Large intestine (tissue), 3 donors: ENCODE measurements around the gene MYO16. TPM values are rescaled to one million over a fixed set of nuclear protein-coding genes. Genes with fewer than 3 reads are reported as not detected.

Source experiments
- DNase-seq, 2 donors: peaks; one replicate each; pipeline versions ENCODE4 v3.0.0 to v3.0.0-alpha.2; 2013
- H3K27ac ChIP-seq: one replicate; pipeline ENCODE4 v1.5.1; 2013; ENCODE audit warnings: low read length
- H3K27me3 ChIP-seq: 2 replicates; pipeline ENCODE4 v1.6.1; 2013; ENCODE audit warnings: low read length; ENCODE audit not compliant: control insufficient read depth, insufficient read depth
- H3K36me3 ChIP-seq: 2 replicates; pipeline ENCODE4 v1.6.1; 2013; ENCODE audit warnings: low read length; ENCODE audit not compliant: control insufficient read depth, insufficient read depth
- H3K4me1 ChIP-seq: one replicate; pipeline ENCODE4 v1.6.1; 2013; ENCODE audit warnings: low read length; ENCODE audit not compliant: control insufficient read depth, insufficient read depth
- H3K4me3 ChIP-seq: one replicate; pipeline ENCODE4 v1.5.1; 2013; ENCODE audit warnings: low read length
- H3K9me3 ChIP-seq: one replicate; pipeline ENCODE4 v1.6.1; 2013; ENCODE audit warnings: mild to moderate bottlenecking, low read depth, low read length, moderate library complexity; ENCODE audit not compliant: control insufficient read depth
- WGBS: methylation state at CpG from one replicate; pipeline ENCODE4 v1.1.5; 2013; ENCODE audit warnings: low lambda C conversion rate; ENCODE audit not compliant: insufficient coverage; 5-methylcytosine and 5-hydroxymethylcytosine counted together
- polyA plus RNA-seq: library from polyadenylated mRNA; unstranded; fragments of 120-200 nt; gene quantifications from one replicate; pipeline ENCODE4 v1.2.1, GENCODE V29; 2013

Gene MYO16
- polyA plus RNA-seq, 1 donor = 0.27 TPM

GRCh38 chr13:108859197-108860012 lies 230.0 kb downstream of the MYO16 start:
- DNase-seq = peak in 1 of 2 donors; percentile 11
- Histone ChIP-seq H3K4me1 (no peaks in the 10 kb centered on the region), H3K27ac (no peak overlapping the region), H3K4me3 (no peak overlapping the region), H3K36me3 (no peaks in the 10 kb centered on the region), H3K9me3 (no peaks in the 10 kb centered on the region), H3K27me3 (no peaks in the 10 kb centered on the region)
- WGBS = 38% methylated on average over 2 of the region's 8 CpGs

DNA sequence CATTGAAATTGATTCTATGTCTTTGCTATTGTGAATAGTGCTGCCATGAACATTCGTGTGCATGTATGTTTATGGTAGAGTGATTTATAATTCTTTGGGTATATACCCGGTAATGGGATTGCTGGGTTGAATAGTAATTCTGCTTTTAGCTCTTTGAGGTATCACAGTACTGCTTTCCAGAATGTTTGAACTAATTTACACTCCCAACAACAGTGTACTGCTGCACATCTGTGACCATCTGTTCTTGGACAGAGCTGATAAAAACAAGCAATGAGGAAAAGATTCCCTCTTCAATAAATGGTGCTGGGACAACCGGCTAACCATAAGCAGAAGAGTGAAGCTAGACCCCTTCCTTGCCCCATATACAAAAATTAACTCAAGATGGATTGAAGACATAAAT lies 231.0 kb downstream of the MYO16 start:
- Histone ChIP-seq H3K4me3 (no peak overlapping the region), H3K4me1 (no peaks in the 10 kb centered on the region), H3K27me3 (no peaks in the 10 kb centered on the region), H3K36me3 (no peaks in the 10 kb centered on the region), H3K9me3 (no peaks in the 10 kb centered on the region), H3K27ac (no peak overlapping the region)
- WGBS = no CpG with 5 or more reads among the region's 3 CpGs
- DNase-seq = no peak

- no peak overlapping the region for H3K27ac ChIP-seq
- DNase-seq = no peak
- H3K27me3 ChIP-seq = no peaks in the 10 kb centered on the region
- no peaks in the 10 kb centered on the region for H3K4me1 ChIP-seq
- no peak overlapping the region for H3K4me3 ChIP-seq
- no peaks in the 10 kb centered on the region for H3K36me3 ChIP-seq
- WGBS = 96% methylated on average over 2 of the region's 2 CpGs
- no peaks in the 10 kb centered on the region for H3K9me3 ChIP-seq
Measured at GRCh38 chr13:108877300-108877699, 247.9 kb downstream of the MYO16 start.

DNA sequence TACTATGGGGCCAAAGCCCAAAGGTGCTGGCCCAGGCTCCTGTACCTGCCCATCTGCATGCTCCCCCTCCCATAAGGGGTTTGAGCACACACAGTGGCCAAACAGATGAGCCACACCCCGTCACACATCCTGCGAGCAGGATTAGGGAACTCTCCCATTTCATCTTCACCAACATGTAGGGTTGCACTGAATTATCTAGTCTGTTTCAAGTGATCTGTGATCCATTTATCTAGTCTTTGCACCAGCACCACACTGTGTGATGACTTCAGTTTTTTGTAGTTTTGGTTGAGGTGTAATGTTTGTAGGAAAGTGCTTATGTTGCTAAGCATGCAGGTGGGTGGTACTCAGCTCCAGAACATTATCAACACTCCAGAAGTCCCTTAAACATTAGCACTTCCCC lies 249.3 kb downstream of the MYO16 start:
- Histone ChIP-seq H3K27ac (no peak overlapping the region), H3K4me1 (no peaks in the 10 kb centered on the region), H3K36me3 (no peaks in the 10 kb centered on the region), H3K9me3 (no peaks in the 10 kb centered on the region), H3K4me3 (no peak overlapping the region), H3K27me3 (no peaks in the 10 kb centered on the region)
- WGBS = no CpG with 5 or more reads among the region's 2 CpGs
- DNase-seq = no peak

DNA sequence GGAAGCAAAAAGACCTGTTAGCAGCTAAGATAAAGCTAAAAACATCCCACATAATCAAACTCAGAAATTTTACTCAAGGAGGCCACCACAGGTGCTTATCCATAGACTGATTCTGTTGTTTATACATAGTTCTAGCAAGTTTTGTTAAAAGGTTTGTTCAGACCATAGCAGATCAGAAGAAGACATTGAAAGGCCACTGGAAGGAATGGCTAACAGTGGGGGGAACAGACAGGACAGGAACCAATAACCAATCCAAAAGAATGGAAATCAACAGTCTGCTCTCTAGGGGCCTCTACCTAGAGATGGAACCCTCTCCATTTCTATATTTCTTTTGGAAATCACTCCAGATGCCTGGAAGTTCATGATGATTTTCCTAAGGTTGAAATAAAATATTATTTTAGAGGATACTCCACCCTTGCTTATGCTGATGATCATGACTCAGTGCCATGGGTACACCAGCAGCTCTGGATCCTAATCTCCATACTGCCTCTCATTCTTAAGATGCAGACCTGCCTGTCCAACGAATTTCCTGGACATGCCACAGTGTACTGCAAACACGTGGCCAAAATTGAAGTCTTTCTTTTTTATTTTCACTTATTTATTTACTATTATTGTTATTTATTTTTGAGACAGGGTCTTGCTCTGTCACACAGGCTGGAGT lies 260.0 kb downstream of the MYO16 start:
- Histone ChIP-seq H3K4me3 (no peak overlapping the region), H3K27me3 (no peaks in the 10 kb centered on the region), H3K36me3 (no peaks in the 10 kb centered on the region), H3K4me1 (no peaks in the 10 kb centered on the region), H3K9me3 (no peaks in the 10 kb centered on the region), H3K27ac (no peak overlapping the region)
- WGBS = no CpG with 5 or more reads among the region's 2 CpGs
- DNase-seq = no peak

GRCh38 chr13:108895220-108895704 lies 265.9 kb downstream of the MYO16 start:
- WGBS = 0% methylated on average over 1 of the region's 5 CpGs
- DNase-seq = no peak
- Histone ChIP-seq H3K36me3 (no peaks in the 10 kb centered on the region), H3K4me3 (no peak overlapping the region), H3K27ac (no peak overlapping the region), H3K4me1 (no peaks in the 10 kb centered on the region), H3K27me3 (no peaks in the 10 kb centered on the region), H3K9me3 (no peaks in the 10 kb centered on the region)

GRCh38 chr13:108897955-108898354 lies 268.5 kb downstream of the MYO16 start:
- WGBS = no CpG with 5 or more reads among the region's 8 CpGs
- Histone ChIP-seq H3K27me3 (no peaks in the 10 kb centered on the region), H3K27ac (no peak overlapping the region), H3K36me3 (no peaks in the 10 kb centered on the region), H3K4me3 (no peak overlapping the region), H3K9me3 (no peaks in the 10 kb centered on the region), H3K4me1 (no peaks in the 10 kb centered on the region)
- no peak for DNase-seq

GRCh38 chr13:108902405-108903155 lies 273.2 kb downstream of the MYO16 start:
- no peaks in the 10 kb centered on the region for H3K9me3 ChIP-seq
- no peak overlapping the region for H3K4me3 ChIP-seq
- H3K27me3 ChIP-seq = no peaks in the 10 kb centered on the region
- H3K36me3 ChIP-seq = no peaks in the 10 kb centered on the region
- DNase-seq = no peak
- WGBS = 83% methylated on average over 2 of the region's 7 CpGs
- H3K4me1 ChIP-seq = no peaks in the 10 kb centered on the region
- H3K27ac ChIP-seq = no peak overlapping the region

DNA sequence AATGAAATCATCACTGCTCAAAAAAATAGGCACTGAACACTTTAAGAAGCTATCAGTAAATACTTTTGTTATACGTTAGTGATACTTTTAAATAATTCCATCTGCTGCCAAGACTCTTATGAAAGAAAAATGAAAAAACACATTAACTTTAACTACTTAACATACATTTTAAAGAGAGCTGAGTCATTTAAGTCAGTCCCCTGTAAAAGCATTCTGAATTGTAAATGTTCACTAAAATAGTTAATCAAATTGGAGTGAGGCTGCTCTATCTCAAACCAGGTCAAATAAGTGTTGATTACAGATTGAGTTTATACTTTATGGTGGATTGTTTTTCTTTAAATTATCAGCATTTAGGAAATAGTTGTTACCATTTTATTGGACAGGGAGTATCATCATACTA lies 274.2 kb downstream of the MYO16 start:
- DNase-seq = no peak
- Histone ChIP-seq H3K9me3 (no peaks in the 10 kb centered on the region), H3K4me1 (no peaks in the 10 kb centered on the region), H3K4me3 (no peak overlapping the region), H3K36me3 (no peaks in the 10 kb centered on the region), H3K27ac (no peak overlapping the region), H3K27me3 (no peaks in the 10 kb centered on the region)
- 86% methylated on average over 1 of the region's 1 CpG for WGBS

DNA sequence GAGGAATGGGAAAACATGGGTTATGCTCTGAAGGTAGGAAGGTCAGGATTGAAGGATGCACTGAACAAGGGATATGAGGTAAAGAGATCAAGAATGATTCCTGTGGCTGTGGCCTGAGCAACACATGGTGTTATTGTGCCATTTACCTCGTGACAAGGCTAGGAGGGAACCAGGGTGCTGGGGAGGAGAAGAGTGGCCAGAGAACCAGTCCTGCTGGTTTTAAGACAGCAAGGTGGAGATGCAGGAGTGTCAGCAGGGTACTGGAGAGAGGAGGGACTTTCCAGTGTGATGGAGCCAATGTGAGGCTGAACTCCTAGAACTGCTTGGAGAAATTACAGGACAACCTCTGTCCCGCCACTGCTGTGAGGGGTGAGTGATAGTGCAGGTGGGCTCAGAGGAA lies 282.4 kb downstream of the MYO16 start:
- no peak overlapping the region for H3K27ac ChIP-seq
- H3K9me3 ChIP-seq = no peaks in the 10 kb centered on the region
- no peaks in the 10 kb centered on the region for H3K36me3 ChIP-seq
- no peaks in the 10 kb centered on the region for H3K27me3 ChIP-seq
- H3K4me3 ChIP-seq = no peak overlapping the region
- peaks cover 8% of the 10 kb centered on the region for H3K4me1 ChIP-seq
- DNase-seq = no peak
- WGBS = no CpG with 5 or more reads among the region's 2 CpGs
